NCI-H128 (cell line): ENCODE results near the gene BLVRA.

Source experiments
- DNase-seq: peaks from one replicate; lab custom pipeline; 2025; ENCODE audit not compliant: unreplicated experiment; lab: John Stamatoyannopoulos, UW

Gene BLVRA

GRCh38 chr7:43855176-43855575 lies 96.7 kb downstream of the BLVRA start:
- no peak for DNase-seq

GRCh38 chr7:43856316-43856715 lies 97.8 kb downstream of the BLVRA start:
- DNase-seq = no peak
